Mucosa of descending colon (tissue), 3 donors: Measurements from ENCODE around the gene DOCK8. TPM values are rescaled to one million over a fixed set of nuclear protein-coding genes. Genes with fewer than 3 reads are reported as not detected.
"Not testable (repeated sequence)": the region's sequence is repeated elsewhere in the genome, so short reads cannot be mapped to it uniquely, and the experiment has no call there.

ENCODE experiments used
- ATAC-seq: fragments of 200-7000 bp; cut with Tn5 transposase; one replicate; pipeline ENCODE4 v1.9.1; 2020; ENCODE audit warnings: mild to moderate bottlenecking, moderate library complexity
- DNase-seq, 3 donors: peaks; one replicate each; pipeline ENCODE4 v3.0.0-alpha.2; 2020
- H3K36me3 ChIP-seq: fragments of 200-600 bp; one replicate; pipeline ENCODE4 v1.8.0; 2021; ENCODE audit warnings: low read depth, mild to moderate bottlenecking
- H3K4me1 ChIP-seq: fragments of 200-600 bp; one replicate; pipeline ENCODE4 v1.8.0; 2021; ENCODE audit warnings: low read depth, mild to moderate bottlenecking
- H3K4me3 ChIP-seq: fragments of 200-600 bp; one replicate; pipeline ENCODE4 v1.8.0; 2021; ENCODE audit warnings: mild to moderate bottlenecking
- H3K9me3 ChIP-seq: fragments of 200-600 bp; one replicate; pipeline ENCODE4 v1.8.0; 2021; ENCODE audit warnings: mild to moderate bottlenecking
- intact Hi-C, 2 donors: fragments of 100-400 bp; cut with DNase I in 1 of 2; cut with micrococcal nuclease in 1 of 2; formaldehyde crosslinking; loops; one replicate each; pipeline versions ENCODE4 v1.11.0 to v1.11.1; 2022; cut with DNase I, micrococcal nuclease
- long read RNA-seq, 2 donors: library from polyadenylated mRNA; unstranded; transcript quantifications; one replicate each; pipeline ENCODE4 v2.0.0, GENCODE V29; 2019 to 2021
- total RNA-seq, 3 donors: library from RNA; stranded (reverse); fragmentation: NEBNext Ultra II Directional in 2 of 3; extraction: Animal tissue kit (Norgen Biotek cat#: 25700) in 2 of 3; gene quantifications; one replicate each; pipeline versions ENCODE4 v1.2.1 to v1.2.4, GENCODE V29; 2021 to 2023
- TF ChIP-seq, protein P1 (sequence below): fragments of 200-600 bp; IDR thresholded peaks from one replicate; pipeline ENCODE4 v1.8.0; 2022; ENCODE audit warnings: antibody characterized with exemption, mild to moderate bottlenecking
- donor health status: DM: no; HTN: no; CAD: no; lungs with moderate emphysema.
- donor health status: DM: no; HTN: no; CAD: no.
- donor health status: DM: no; HTN: yes; CAD: no.

The DOCK8 gene
- 10 to 100 TPM; 13.5 to 16.6 (median 15.7) TPM for total RNA-seq
- long read RNA-seq, donor 1, partial matches to known transcripts = 0 of 4 reads
- long read RNA-seq, donor 1, other reads (novel, unspliced or antisense) = 2 of 4 reads
- long read RNA-seq, donor 2, partial matches to known transcripts = 1 of 2 reads
- long read RNA-seq, donor 2, other reads (novel, unspliced or antisense) = 1 of 2 reads

DNA sequence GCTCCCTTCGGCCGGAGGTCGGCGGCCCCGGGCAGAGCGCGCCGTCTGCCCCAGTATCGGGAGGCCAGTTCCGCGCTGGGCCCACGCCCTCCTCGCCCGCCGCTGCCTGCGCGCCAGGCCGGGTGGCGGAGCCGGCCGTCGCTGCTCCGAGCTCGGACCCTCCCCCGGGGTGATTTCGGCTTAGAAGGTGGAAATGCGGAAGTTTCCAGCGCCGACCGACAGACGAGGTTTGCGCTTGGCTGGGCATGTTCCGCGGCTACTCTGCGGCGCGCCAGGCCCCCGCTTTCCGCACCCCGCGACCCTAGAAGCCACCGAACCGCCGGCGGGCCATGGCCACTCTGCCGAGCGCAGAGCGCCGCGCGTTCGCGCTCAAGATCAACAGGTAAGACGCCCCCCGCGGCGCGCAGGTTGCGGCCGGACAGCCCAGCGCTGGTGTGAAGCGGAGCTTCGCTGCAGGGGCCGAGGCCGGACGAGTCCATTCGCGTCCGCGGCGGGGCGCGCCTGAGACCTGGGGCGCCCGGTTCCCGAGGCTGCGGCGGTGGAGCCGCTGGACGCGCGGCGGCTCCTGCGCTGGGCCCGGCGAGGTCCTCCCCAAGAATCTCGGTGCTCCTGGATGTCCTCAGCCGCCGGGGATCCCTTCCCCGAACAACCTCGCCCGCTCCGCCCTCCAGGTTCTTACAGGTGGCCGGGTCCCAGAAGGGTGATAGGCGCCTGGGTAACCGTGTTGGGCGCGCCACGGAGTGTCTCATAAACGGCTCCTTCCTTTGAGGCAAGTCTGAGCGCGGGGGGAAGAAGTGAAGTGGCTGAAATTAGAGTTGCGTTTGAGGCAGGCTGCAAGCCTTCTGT is at the start of gene DOCK8:
Gene DOCK8 (plus strand): TSS at position 218 of the 846 bp plus-strand sequence. CDS start 112 bp downstream, at position 330.
- TF ChIP-seq, protein P1, sequence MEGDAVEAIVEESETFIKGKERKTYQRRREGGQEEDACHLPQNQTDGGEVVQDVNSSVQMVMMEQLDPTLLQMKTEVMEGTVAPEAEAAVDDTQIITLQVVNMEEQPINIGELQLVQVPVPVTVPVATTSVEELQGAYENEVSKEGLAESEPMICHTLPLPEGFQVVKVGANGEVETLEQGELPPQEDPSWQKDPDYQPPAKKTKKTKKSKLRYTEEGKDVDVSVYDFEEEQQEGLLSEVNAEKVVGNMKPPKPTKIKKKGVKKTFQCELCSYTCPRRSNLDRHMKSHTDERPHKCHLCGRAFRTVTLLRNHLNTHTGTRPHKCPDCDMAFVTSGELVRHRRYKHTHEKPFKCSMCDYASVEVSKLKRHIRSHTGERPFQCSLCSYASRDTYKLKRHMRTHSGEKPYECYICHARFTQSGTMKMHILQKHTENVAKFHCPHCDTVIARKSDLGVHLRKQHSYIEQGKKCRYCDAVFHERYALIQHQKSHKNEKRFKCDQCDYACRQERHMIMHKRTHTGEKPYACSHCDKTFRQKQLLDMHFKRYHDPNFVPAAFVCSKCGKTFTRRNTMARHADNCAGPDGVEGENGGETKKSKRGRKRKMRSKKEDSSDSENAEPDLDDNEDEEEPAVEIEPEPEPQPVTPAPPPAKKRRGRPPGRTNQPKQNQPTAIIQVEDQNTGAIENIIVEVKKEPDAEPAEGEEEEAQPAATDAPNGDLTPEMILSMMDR = peak; percentile 29
- Histone ChIP-seq H3K4me3 (peak within 1 kb of the TSS; percentile 34), H3K36me3 (no peaks in the 10 kb centered on the region), H3K9me3 (no peaks in the 10 kb centered on the region), H3K4me1 (no peaks in the 10 kb centered on the region)
- intact Hi-C loops = no loop called here
- peak; percentile 73 to 85 (median 85) for DNase-seq
- ATAC-seq = peak; percentile 95

DNA sequence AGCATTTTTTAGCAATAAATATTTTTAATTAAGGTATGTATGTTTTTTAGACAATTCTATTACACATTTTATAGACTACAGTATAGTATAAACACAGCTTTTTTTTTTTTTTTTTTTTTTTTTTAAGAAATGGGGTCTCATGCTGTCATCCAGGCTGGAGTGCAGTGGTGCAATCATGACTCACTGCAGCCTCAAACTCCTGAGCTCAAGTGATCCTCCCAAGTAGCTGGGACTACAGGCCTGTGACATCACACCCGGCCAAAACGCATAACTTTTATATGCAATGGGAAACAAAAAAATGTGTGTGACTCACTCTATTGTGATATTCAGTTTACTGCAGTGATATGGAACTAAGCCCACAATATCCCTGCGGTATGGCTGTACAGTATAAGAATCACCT is 44.9 kb upstream of the DOCK8 start:
- DNase-seq, H3K4me3 ChIP-seq, H3K9me3 ChIP-seq, H3K36me3 ChIP-seq, intact Hi-C loops, ATAC-seq, H3K4me1 ChIP-seq: not testable (repeated sequence)

DNA sequence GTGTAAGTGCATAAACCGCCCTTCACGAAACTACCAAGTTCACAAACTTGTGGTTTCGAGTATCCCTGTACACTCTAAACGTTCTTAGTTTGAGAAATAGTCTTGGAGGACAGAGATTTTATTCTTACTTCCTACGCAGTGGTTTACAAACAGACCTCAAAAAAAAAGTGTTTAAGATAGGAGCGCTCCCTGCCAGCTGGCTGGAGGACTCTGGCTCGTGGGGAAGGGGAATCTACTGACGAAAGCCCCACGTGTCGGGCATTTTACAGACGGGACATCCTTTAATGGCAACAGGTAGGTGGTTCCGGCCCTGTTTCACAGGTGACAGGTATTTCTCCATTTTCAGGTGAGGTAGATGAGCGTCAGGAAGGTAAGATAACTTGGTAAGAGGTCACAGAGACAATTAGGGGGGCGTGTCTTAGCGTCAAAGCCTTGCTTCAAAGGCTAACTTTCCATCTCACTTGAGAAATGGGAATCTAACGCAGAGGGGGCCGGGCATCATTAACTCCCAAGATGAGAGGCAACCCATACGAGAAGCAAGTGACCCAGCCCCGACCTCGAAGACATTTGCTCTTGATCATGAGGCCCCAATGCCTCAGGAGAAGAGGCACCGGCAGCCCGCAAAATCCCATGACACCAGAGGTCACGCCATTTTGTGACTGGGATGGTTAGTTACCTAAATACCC is 36.4 kb upstream of the DOCK8 start:
- intact Hi-C loops = not testable (repeated sequence)

DNA sequence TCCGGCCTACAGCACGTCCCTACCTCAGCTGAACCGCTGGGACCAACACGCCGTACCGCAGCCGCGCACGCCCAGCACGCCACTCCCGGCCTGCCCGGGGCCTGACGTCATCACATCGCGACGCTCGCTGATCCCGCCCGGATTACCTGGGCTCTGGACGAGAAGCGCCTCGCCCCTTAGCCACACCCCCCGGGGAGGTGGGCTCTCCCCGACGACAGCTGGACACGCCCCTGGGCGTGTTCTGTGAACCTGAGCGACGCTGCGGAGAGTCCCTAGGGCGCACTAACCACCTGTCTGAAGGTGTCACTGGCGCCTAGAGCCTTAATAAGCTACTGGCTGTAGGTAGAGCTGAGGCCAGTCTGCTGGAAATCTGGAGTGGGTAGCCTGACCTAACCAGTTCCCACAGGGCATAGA is 35.7 kb upstream of the DOCK8 start, which contains the start of gene ZNG1A:
Gene ZNG1A (minus strand): TSS at position 87 of the 414 bp plus-strand sequence. CDS start 87 bp downstream, outside the sequence.
- intact Hi-C loops, H3K9me3 ChIP-seq, H3K36me3 ChIP-seq, ATAC-seq, H3K4me1 ChIP-seq, H3K4me3 ChIP-seq: not testable (repeated sequence)
- peak; percentile 88 to 93 (median 93) for DNase-seq

More for the DNA sequence above, 36.4 kb upstream of the DOCK8 start:
- not testable (repeated sequence) for H3K9me3 ChIP-seq, ATAC-seq, H3K36me3 ChIP-seq, H3K4me3 ChIP-seq, H3K4me1 ChIP-seq
- DNase-seq = peak in 2 of 3 donors; percentile 19 to 31

DNA sequence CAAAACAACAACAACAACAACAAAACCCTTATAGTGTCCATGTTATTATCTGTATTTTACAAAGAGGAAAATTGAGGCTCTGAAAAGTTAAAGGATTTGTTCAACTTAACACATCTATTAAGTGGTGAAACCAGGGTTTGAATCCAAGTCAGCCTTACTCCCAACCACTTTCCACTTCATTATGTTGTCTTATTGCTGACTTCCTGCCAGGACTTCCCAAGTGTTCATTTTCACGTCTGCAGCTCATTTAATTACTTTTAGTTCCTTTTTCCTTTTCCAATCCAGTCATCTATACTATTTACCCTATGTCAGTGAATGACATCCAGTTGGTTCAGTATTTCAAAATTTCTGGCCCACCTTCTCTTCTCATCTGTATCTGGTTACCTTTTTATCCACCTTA is 15.1 kb upstream of the DOCK8 start:
- H3K4me1 ChIP-seq, DNase-seq, ATAC-seq, H3K4me3 ChIP-seq, H3K36me3 ChIP-seq, H3K9me3 ChIP-seq, intact Hi-C loops: not testable (repeated sequence)

DNA sequence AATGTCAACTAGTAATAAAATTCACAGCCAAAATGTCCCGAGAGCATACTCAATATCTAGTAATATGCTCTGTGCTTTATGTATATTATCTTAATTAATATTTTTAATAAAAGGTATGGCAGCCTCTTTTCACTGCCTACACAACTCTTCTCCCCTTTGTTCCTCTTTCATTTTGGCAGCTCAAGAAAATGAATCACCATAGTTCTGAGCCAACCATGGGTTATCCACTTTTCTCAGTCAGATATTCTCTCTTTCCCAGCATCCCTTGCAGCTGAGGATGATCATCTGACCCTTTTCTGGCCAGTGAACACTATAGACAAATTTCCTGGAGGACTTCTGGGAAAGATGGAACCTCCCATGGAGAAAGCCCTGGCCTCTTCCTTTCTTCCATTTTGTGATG is 8.2 kb upstream of the DOCK8 start:
- intact Hi-C loops = no loop called here
- Histone ChIP-seq H3K36me3 (no peaks in the 10 kb centered on the region), H3K4me3 (no peak overlapping the region), H3K9me3 (no peaks in the 10 kb centered on the region), H3K4me1 (no peaks in the 10 kb centered on the region)
- DNase-seq (no peak), ATAC-seq (no peak)
- TF ChIP-seq, protein P1 = no peak

DNA sequence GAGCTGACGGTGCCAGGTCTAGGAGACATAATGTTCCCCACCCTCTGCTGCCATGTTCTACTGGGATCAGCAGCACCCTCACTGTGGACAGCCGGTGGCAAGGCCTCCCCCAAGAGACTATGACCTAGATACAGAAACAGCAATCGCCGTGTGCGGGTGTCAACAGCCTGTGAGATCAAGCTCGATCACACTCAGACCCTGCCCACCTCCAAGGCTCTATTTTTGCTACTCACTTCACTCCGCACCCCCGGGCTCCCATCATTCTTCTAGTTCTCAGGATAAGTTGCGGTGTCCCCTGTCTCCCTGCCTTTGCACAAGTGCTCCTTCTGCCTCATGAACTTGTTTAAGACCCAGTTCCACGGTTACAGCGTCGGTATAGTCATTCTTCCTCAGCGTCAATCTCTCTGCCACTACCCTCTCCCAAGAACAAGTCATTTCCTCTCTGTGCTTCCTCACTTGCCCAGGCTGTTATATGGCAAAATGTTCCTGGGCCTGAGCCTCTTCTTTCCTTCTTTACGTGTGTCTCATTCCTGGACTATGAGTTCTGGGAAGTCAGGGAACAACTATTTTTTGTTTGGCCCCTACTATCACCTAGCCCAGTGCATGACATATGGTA is 5.4 kb upstream of the DOCK8 start:
- intact Hi-C loops = no loop called here
- TF ChIP-seq, protein P1 = no peak
- ATAC-seq = peak; percentile 18

More for the DNA sequence above, 5.4 kb upstream of the DOCK8 start:
- no peaks in the 10 kb centered on the region for H3K4me1 ChIP-seq
- H3K36me3 ChIP-seq = no peaks in the 10 kb centered on the region
- H3K9me3 ChIP-seq = no peaks in the 10 kb centered on the region
- H3K4me3 ChIP-seq = no peak overlapping the region
- no peak for DNase-seq
